IMR-90 (cell line): Measurements from ENCODE around the gene ALLC. TPM values are rescaled to one million over a fixed set of nuclear protein-coding genes. Genes with fewer than 3 reads are reported as not detected.

ENCODE experiments used
- ATAC-seq: fragments of 200-7000 bp; cut with Tn5 transposase; 2 replicates; pipeline ENCODE4 v1.9.1; 2020; ENCODE audit warnings: low read depth, mild to moderate bottlenecking, moderate library complexity
- BruUV-seq: library from RNA; stranded (reverse); fragments of 400-500 nt; replicated peaks from 2 replicates; lab custom pipeline; 2021; lab: Mats Ljungman, UMichigan
- CTCF ChIA-PET: fragments of 300-600 bp; formaldehyde crosslinking; extraction: SDS; loops from one replicate; lab custom pipeline; 2021; ENCODE audit warnings: antibody characterized with exemption; lab: Yijun Ruan, JAX
- POLR2A ChIA-PET: fragments of 300-600 bp; sonication (Branson Sonifier 250); formaldehyde crosslinking; loops from one replicate; lab custom pipeline; 2022; ENCODE audit warnings: antibody characterized with exemption; ENCODE audit not compliant: unreplicated experiment; lab: Charles Lee
- DNase-seq: peaks from one replicate; pipeline ENCODE4 v3.0.0; 2013
- H2AFZ ChIP-seq: replicated peaks from 2 replicates; pipeline ENCODE3; 2013; ENCODE audit warnings: low read length, mild to moderate bottlenecking; ENCODE audit not compliant: poor library complexity
- H2AK5ac ChIP-seq: 2 replicates; pipeline ENCODE4 v1.6.1; 2013; ENCODE audit warnings: low read depth, low read length, inconsistent platforms
- H2AK9ac ChIP-seq: replicated peaks from 2 replicates; pipeline ENCODE3; 2013; ENCODE audit warnings: mild to moderate bottlenecking, low read depth, low read length, moderate library complexity; ENCODE audit not compliant: poor library complexity
- H2BK120ac ChIP-seq: 2 replicates; pipeline ENCODE4 v1.6.1; 2013; ENCODE audit warnings: low read depth, low read length, inconsistent platforms
- H2BK15ac ChIP-seq: 3 replicates; pipeline ENCODE4 v1.6.1; 2013; ENCODE audit warnings: low read depth, low read length, inconsistent platforms
- H2BK20ac ChIP-seq: 2 replicates; pipeline ENCODE4 v1.6.1; 2013; ENCODE audit warnings: low read depth, mild to moderate bottlenecking, inconsistent platforms, low read length, moderate library complexity
- H2BK5ac ChIP-seq: 2 replicates; pipeline ENCODE4 v1.6.1; 2013; ENCODE audit warnings: mild to moderate bottlenecking, low read depth, low read length, inconsistent platforms; ENCODE audit not compliant: poor library complexity, severe bottlenecking
- H3K14ac ChIP-seq: replicated peaks from 2 replicates; pipeline ENCODE4 v1.6.1; 2013; ENCODE audit warnings: low read depth, low read length, inconsistent platforms
- H3K18ac ChIP-seq: 2 replicates; pipeline ENCODE4 v1.6.1; 2013; ENCODE audit warnings: low read depth, low read length, control low read depth
- H3K23ac ChIP-seq: 2 replicates; pipeline ENCODE4 v1.6.1; 2013; ENCODE audit warnings: low read depth, low read length, inconsistent platforms
- H3K27ac ChIP-seq: 2 replicates; pipeline ENCODE4 v1.5.1; 2013; ENCODE audit warnings: mild to moderate bottlenecking, control low read depth, low read length; ENCODE audit not compliant: insufficient read depth
- H3K27me3 ChIP-seq: 2 replicates; pipeline ENCODE4 v1.6.1; 2013; ENCODE audit warnings: low read length; ENCODE audit not compliant: control insufficient read depth, insufficient read depth
- H3K36me3 ChIP-seq: 2 replicates; pipeline ENCODE4 v1.6.1; 2013; ENCODE audit warnings: low read length, mixed read lengths; ENCODE audit not compliant: control insufficient read depth, insufficient read depth
- H3K4ac ChIP-seq: 2 replicates; pipeline ENCODE4 v1.6.1; 2013; ENCODE audit warnings: low read depth, low read length, inconsistent platforms
- H3K4me1 ChIP-seq: 2 replicates; pipeline ENCODE4 v1.6.1; 2013; ENCODE audit warnings: low read length, mixed read lengths; ENCODE audit not compliant: control insufficient read depth, insufficient read depth
- H3K4me2 ChIP-seq: 2 replicates; pipeline ENCODE4 v1.6.1; 2013; ENCODE audit warnings: low read depth, mild to moderate bottlenecking, control low read depth, low read length, moderate library complexity
- H3K4me3 ChIP-seq: 2 replicates; pipeline ENCODE4 v1.5.1; 2013; ENCODE audit warnings: low read depth, mild to moderate bottlenecking, control low read depth, low read length, moderate library complexity; ENCODE audit not compliant: insufficient read depth
- H3K56ac ChIP-seq: 2 replicates; pipeline ENCODE4 v1.6.1; 2013; ENCODE audit warnings: low read length, inconsistent platforms; ENCODE audit not compliant: insufficient read depth; ENCODE audit errors: extremely low read depth
- H3K79me1 ChIP-seq, 2 experiments: 2 replicates each; pipeline ENCODE4 v1.6.1; 2013; ENCODE audit warnings: low read length in 2 of 2, inconsistent platforms in 1 of 2, low read depth in 1 of 2
- H3K9ac ChIP-seq: 2 replicates; pipeline ENCODE4 v1.6.1; 2013; ENCODE audit warnings: low read depth, low read length, control low read depth
- H3K9me1 ChIP-seq: 2 replicates; pipeline ENCODE4 v1.6.1; 2013; ENCODE audit warnings: low read length, inconsistent platforms; ENCODE audit not compliant: insufficient read depth
- H3K9me3 ChIP-seq: 2 replicates; pipeline ENCODE4 v1.6.1; 2013; ENCODE audit warnings: low read length; ENCODE audit not compliant: control insufficient read depth, insufficient read depth
- H4K20me1 ChIP-seq: 2 replicates; pipeline ENCODE4 v1.6.1; 2013; ENCODE audit warnings: low read length, inconsistent platforms; ENCODE audit not compliant: insufficient read depth
- H4K5ac ChIP-seq: 2 replicates; pipeline ENCODE4 v1.6.1; 2013; ENCODE audit warnings: mild to moderate bottlenecking, low read depth, low read length, control low read depth
- H4K8ac ChIP-seq, 2 experiments: 2 replicates each; pipeline ENCODE4 v1.6.1; 2013; ENCODE audit warnings: low read depth in 2 of 2, low read length in 2 of 2, control low read depth in 1 of 2, inconsistent platforms in 1 of 2
- H4K91ac ChIP-seq: 2 replicates; pipeline ENCODE4 v1.6.1; 2013; ENCODE audit warnings: low read depth, low read length, inconsistent platforms; ENCODE audit not compliant: insufficient read depth
- BHLHE40 ChIP-seq: fragments of 150-350 bp; IDR thresholded peaks from 2 replicates; pipeline ENCODE4 v1.6.1; 2016; ENCODE audit warnings: mild to moderate bottlenecking, low read depth, low read length
- CEBPB ChIP-seq: IDR thresholded peaks from 2 replicates; pipeline ENCODE4 v1.6.1; 2012; ENCODE audit warnings: low read depth, low read length, improper control_type of control experiment
- CHD1 ChIP-seq: IDR thresholded peaks from 2 replicates; pipeline ENCODE4 v1.6.1; 2012; ENCODE audit warnings: low read depth, low read length, improper control_type of control experiment
- MAFK ChIP-seq: IDR thresholded peaks from 2 replicates; pipeline ENCODE4 v1.6.1; 2012; ENCODE audit warnings: low read depth, low read length, improper control_type of control experiment
- MAZ ChIP-seq: IDR thresholded peaks from 2 replicates; pipeline ENCODE4 v1.6.1; 2012; ENCODE audit warnings: low read depth, mild to moderate bottlenecking, low read length, improper control_type of control experiment, moderate library complexity, borderline replicate concordance
- MXI1 ChIP-seq: IDR thresholded peaks from 2 replicates; pipeline ENCODE4 v1.6.1; 2012; ENCODE audit warnings: low read depth, mild to moderate bottlenecking, low read length, moderate library complexity, borderline replicate concordance
- NFE2L2 ChIP-seq: fragments of 150-350 bp; IDR thresholded peaks from 2 replicates; pipeline ENCODE4 v1.6.1; 2016; ENCODE audit warnings: low read depth, mild to moderate bottlenecking, low read length
- RAD21 ChIP-seq: IDR thresholded peaks from 2 replicates; pipeline ENCODE4 v1.6.1; 2012; ENCODE audit warnings: low read length, improper control_type of control experiment
- RCOR1 ChIP-seq: IDR thresholded peaks from 2 replicates; pipeline ENCODE4 v1.6.1; 2012; ENCODE audit warnings: mild to moderate bottlenecking, low read length, improper control_type of control experiment; ENCODE audit not compliant: insufficient replicate concordance
- RFX5 ChIP-seq: IDR thresholded peaks from 2 replicates; pipeline ENCODE4 v1.8.0; 2012; ENCODE audit warnings: low read depth, mild to moderate bottlenecking, low read length, moderate library complexity
- SMC3 ChIP-seq: fragments of 150-350 bp; IDR thresholded peaks from 2 replicates; pipeline ENCODE4 v1.6.1; 2016; ENCODE audit warnings: low read depth, mild to moderate bottlenecking, antibody characterized with exemption, low read length, moderate library complexity
- WGBS, 2 experiments: methylation state at CpG; one replicate each; pipeline versions ENCODE4 v1.1.5 to v1.1.7; 2013; ENCODE audit warnings: missing lambda C conversion rate in 2 of 2; ENCODE audit not compliant: insufficient read length in 1 of 2; ENCODE audit errors: extremely low coverage in 2 of 2; 5-methylcytosine and 5-hydroxymethylcytosine counted together
- dilution Hi-C: fragments of 300-500 bp; cut with HindIII; formaldehyde crosslinking; loops from one replicate; pipeline ENCODE4 v1.14.3; 2018; ENCODE audit warnings: low sequenced_read_pairs; ENCODE audit not compliant: unreplicated experiment
- in situ Hi-C: fragments of 300-500 bp; cut with MboI; formaldehyde crosslinking; loops from 3 replicates; pipeline ENCODE4 v1.14.3; 2019; ENCODE audit warnings: low sequenced_read_pairs, inconsistent platforms, mixed read lengths
- intact Hi-C: fragments of 100-400 bp; cut with micrococcal nuclease; formaldehyde crosslinking; loops from 2 replicates; pipeline ENCODE4 v1.10.0; 2022
- polyA plus RNA-seq, 3 experiments: library from polyadenylated mRNA; depleted of rRNA; stranded (reverse); fragments of >200 nt; gene quantifications; 2 replicates each; pipeline ENCODE4 v1.2.3, GENCODE V29; 2012; ENCODE audit warnings: low replicate concordance in 1 of 3
- total RNA-seq: library from RNA; depleted of rRNA; stranded (reverse); fragments of >200 nt; gene quantifications from 2 replicates; pipeline ENCODE4 v1.2.3, GENCODE V29; 2012
- TF ChIP-seq, protein P1 (sequence below): conservative IDR thresholded peaks from 2 replicates; pipeline ENCODE4 v1.5.1; 2012; ENCODE audit warnings: mild to moderate bottlenecking, low read depth, low read length, improper control_type of control experiment
- TF ChIP-seq, protein P2 (sequence below): fragments of 150-350 bp; IDR thresholded peaks from 2 replicates; pipeline ENCODE4 v1.6.1; 2017; ENCODE audit warnings: mild to moderate bottlenecking, antibody characterized with exemption, low read length, low read depth
- TF ChIP-seq, protein P3 (sequence below): fragments of 150-350 bp; IDR thresholded peaks from 2 replicates; pipeline ENCODE4 v1.6.1; 2016; ENCODE audit warnings: low read depth, mild to moderate bottlenecking, low read length, moderate library complexity, borderline replicate concordance

The ALLC gene
- total and polyA plus RNA-seq, 2 of the 4 experiments (the other 2 are of a cell fraction) = not detected

DNA sequence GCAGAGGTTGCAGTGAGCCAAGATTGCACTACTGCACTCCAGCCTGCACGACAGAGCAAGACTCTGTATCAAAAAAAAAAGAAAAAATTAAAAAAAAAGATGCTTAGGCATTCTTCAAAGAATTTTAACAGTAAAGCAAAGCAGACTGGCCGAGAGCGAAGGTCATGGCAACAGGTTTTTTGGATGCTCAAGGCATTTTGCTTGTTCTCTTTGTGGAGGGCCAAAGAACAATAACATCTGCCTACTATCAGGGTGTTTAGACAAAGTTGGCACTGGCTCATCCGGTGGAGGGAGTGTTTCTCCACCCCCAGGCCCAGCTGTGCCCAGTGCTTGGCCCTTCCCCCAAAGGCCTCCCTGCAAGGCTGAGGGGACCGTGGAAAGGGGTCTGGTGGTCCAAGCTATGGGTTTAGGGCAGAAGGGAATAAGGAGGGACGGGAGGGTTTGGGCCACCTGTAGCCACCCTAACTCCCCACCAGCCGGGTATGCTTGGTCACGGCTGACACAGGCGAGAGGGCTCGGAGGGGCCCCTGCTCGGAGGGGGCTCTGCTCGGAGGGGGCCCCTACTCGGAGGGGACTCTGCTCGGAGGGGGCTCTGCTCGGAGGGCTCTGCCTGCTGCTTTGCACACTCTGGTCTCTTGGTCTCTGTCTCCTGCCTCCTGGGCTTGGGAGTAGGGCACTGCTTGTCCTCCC, 26.7 kb upstream of the ALLC start:
- Histone ChIP-seq H3K9me3 (no peaks in the 10 kb centered on the region), H2AK5ac (no peak overlapping the region), H4K8ac (no peak overlapping the region), H3K9ac (no peak overlapping the region), H2BK120ac (no peak overlapping the region), H3K14ac (no peak overlapping the region), H2BK15ac (no peak overlapping the region), H2BK20ac (no peak overlapping the region), H3K56ac (no peak overlapping the region), H3K4me2 (no peak overlapping the region), H3K79me1 (no peaks in the 10 kb centered on the region; a peak in 1 of 4 replicates), H4K5ac (no peak overlapping the region), H3K9me1 (peaks cover 10% of the 10 kb centered on the region), H3K27me3 (peaks cover 2% of the 10 kb centered on the region; the same call in 1 of the 2 replicates), H2AK9ac (no peak overlapping the region), H4K20me1 (no peaks in the 10 kb centered on the region), H2AFZ (no peak overlapping the region), H3K36me3 (no peaks in the 10 kb centered on the region), H3K4me1 (peaks cover 9% of the 10 kb centered on the region; the same call in 1 of the 2 replicates), H3K23ac (no peak overlapping the region), H3K27ac (no peak overlapping the region), H3K18ac (no peak overlapping the region), H2BK5ac (no peak overlapping the region), H3K4me3 (no peak overlapping the region), H3K4ac (no peak overlapping the region), H4K91ac (no peak overlapping the region)
- WGBS, 2 experiments = no CpG with 5 or more reads among the region's 15 CpGs
- dilution Hi-C loops (no loop called here), in situ Hi-C loops (no loop called here), intact Hi-C loops (loop anchor here (5.0 kb wide), 1 partner anchor 34 kb away; the partner anchor contains the start of gene COLEC11)
- ChIA-PET POLR2A (no interaction called here), CTCF (no interaction called here)
- no peak for DNase-seq
- BruUV-seq = no TSS peak
- ATAC-seq = no peak
- no peak for TF ChIP-seq CEBPB
- no peak for TF ChIP-seq SMC3
- no peak for TF ChIP-seq CHD1
- TF ChIP-seq BHLHE40 = no peak
- TF ChIP-seq MAFK = no peak
- no peak for TF ChIP-seq NFE2L2
- TF ChIP-seq, protein P1, sequence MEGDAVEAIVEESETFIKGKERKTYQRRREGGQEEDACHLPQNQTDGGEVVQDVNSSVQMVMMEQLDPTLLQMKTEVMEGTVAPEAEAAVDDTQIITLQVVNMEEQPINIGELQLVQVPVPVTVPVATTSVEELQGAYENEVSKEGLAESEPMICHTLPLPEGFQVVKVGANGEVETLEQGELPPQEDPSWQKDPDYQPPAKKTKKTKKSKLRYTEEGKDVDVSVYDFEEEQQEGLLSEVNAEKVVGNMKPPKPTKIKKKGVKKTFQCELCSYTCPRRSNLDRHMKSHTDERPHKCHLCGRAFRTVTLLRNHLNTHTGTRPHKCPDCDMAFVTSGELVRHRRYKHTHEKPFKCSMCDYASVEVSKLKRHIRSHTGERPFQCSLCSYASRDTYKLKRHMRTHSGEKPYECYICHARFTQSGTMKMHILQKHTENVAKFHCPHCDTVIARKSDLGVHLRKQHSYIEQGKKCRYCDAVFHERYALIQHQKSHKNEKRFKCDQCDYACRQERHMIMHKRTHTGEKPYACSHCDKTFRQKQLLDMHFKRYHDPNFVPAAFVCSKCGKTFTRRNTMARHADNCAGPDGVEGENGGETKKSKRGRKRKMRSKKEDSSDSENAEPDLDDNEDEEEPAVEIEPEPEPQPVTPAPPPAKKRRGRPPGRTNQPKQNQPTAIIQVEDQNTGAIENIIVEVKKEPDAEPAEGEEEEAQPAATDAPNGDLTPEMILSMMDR = no peak
- TF ChIP-seq MAZ = no peak
- no peak for TF ChIP-seq RFX5
- TF ChIP-seq RAD21 = no peak
- TF ChIP-seq, protein P2, sequence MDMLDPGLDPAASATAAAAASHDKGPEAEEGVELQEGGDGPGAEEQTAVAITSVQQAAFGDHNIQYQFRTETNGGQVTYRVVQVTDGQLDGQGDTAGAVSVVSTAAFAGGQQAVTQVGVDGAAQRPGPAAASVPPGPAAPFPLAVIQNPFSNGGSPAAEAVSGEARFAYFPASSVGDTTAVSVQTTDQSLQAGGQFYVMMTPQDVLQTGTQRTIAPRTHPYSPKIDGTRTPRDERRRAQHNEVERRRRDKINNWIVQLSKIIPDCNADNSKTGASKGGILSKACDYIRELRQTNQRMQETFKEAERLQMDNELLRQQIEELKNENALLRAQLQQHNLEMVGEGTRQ = no peak
- no peak for TF ChIP-seq RCOR1
- no peak for TF ChIP-seq MXI1
- TF ChIP-seq, protein P3, sequence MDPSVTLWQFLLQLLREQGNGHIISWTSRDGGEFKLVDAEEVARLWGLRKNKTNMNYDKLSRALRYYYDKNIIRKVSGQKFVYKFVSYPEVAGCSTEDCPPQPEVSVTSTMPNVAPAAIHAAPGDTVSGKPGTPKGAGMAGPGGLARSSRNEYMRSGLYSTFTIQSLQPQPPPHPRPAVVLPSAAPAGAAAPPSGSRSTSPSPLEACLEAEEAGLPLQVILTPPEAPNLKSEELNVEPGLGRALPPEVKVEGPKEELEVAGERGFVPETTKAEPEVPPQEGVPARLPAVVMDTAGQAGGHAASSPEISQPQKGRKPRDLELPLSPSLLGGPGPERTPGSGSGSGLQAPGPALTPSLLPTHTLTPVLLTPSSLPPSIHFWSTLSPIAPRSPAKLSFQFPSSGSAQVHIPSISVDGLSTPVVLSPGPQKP = no peak
